ENCODE measurements around the gene GATAD2A.
"Not testable (repeated sequence)": the region's sequence is repeated elsewhere in the genome, so short reads cannot be mapped to it uniquely, and the experiment has no call there.

Gene GATAD2A

GRCh38 chr19:19447536-19448237 lies 42.2 kb downstream of the GATAD2A start:
- DNase-seq: no peak

- DNase-seq: no peak
These were observed 42.7 kb downstream of the GATAD2A start for GRCh38 chr19:19448238-19448544.

GRCh38 chr19:19451429-19452242 lies 46.2 kb downstream of the GATAD2A start:
- DNase-seq: no peak

- DNase-seq: no peak
These were observed 47.0 kb downstream of the GATAD2A start for GRCh38 chr19:19452243-19453124.

GRCh38 chr19:19453125-19453454 lies 47.6 kb downstream of the GATAD2A start:
- DNase-seq: no peak

GRCh38 chr19:19455166-19455919 lies 49.9 kb downstream of the GATAD2A start:
- not testable (repeated sequence) for DNase-seq

- no peak for DNase-seq
These were observed 52.2 kb downstream of the GATAD2A start for GRCh38 chr19:19457671-19458070.

- DNase-seq: no peak
These were observed 52.8 kb downstream of the GATAD2A start for GRCh38 chr19:19458110-19458816.

GRCh38 chr19:19459073-19459472 lies 53.6 kb downstream of the GATAD2A start:
- no peak for DNase-seq

- no peak for DNase-seq
These were observed 54.3 kb downstream of the GATAD2A start for GRCh38 chr19:19459707-19460251.

GRCh38 chr19:19460258-19460731 lies 54.8 kb downstream of the GATAD2A start:
- DNase-seq: no peak

GRCh38 chr19:19460761-19461265 lies 55.3 kb downstream of the GATAD2A start:
- no peak for DNase-seq

GRCh38 chr19:19461306-19461670 lies 55.8 kb downstream of the GATAD2A start:
- no peak for DNase-seq

GRCh38 chr19:19461671-19462622 lies 56.5 kb downstream of the GATAD2A start:
- no peak for DNase-seq

GRCh38 chr19:19463348-19464117 lies 58.1 kb downstream of the GATAD2A start:
- no peak for DNase-seq

GRCh38 chr19:19464339-19465098 lies 59.0 kb downstream of the GATAD2A start:
- DNase-seq: no peak

- no peak for DNase-seq
These were observed 60.1 kb downstream of the GATAD2A start for GRCh38 chr19:19465436-19466070.

- no peak for DNase-seq
These were observed 60.7 kb downstream of the GATAD2A start for GRCh38 chr19:19466201-19466600.

Data from NCI-H1436 (cell line).